GM19099 (cell line): ENCODE data around the gene UMPS.

Experiments used
- POLR2A ChIP-seq: IDR thresholded peaks from 3 replicates; pipeline ENCODE4 v1.6.1; 2011; ENCODE audit warnings: low read depth; ENCODE audit not compliant: insufficient read length; ENCODE audit errors: extremely low read depth

The UMPS gene

GRCh38 chr3:124752051-124752450 lies 21.8 kb downstream of the UMPS start:
- TF ChIP-seq POLR2A: no peak

- TF ChIP-seq POLR2A: no peak
Observed at GRCh38 chr3:124758851-124759635, 28.8 kb downstream of the UMPS start.

GRCh38 chr3:124759666-124760401 lies 29.6 kb downstream of the UMPS start:
- TF ChIP-seq POLR2A: no peak

- no peak for TF ChIP-seq POLR2A
Observed at GRCh38 chr3:124760601-124761000, 30.3 kb downstream of the UMPS start.

GRCh38 chr3:124761250-124761796 lies 31.1 kb downstream of the UMPS start:
- TF ChIP-seq POLR2A: no peak

- TF ChIP-seq POLR2A: no peak
Observed at GRCh38 chr3:124761935-124762660, 31.8 kb downstream of the UMPS start.

GRCh38 chr3:124762661-124763011 lies 32.4 kb downstream of the UMPS start:
- no peak for TF ChIP-seq POLR2A

- TF ChIP-seq POLR2A: no peak
Observed at GRCh38 chr3:124763206-124763605, 33.0 kb downstream of the UMPS start.

GRCh38 chr3:124763644-124764358 lies 33.5 kb downstream of the UMPS start:
- TF ChIP-seq POLR2A: no peak

- TF ChIP-seq POLR2A: no peak
Observed at GRCh38 chr3:124764746-124765145, 34.5 kb downstream of the UMPS start.

- TF ChIP-seq POLR2A: no peak
Observed at GRCh38 chr3:124765197-124765840, 35.1 kb downstream of the UMPS start.

- no peak for TF ChIP-seq POLR2A
Observed at GRCh38 chr3:124766113-124767095, 36.2 kb downstream of the UMPS start.

- TF ChIP-seq POLR2A: no peak
Observed at GRCh38 chr3:124767264-124767663, 37.0 kb downstream of the UMPS start.

- no peak for TF ChIP-seq POLR2A
Observed at GRCh38 chr3:124767691-124768090, 37.4 kb downstream of the UMPS start.

- no peak for TF ChIP-seq POLR2A
Observed at GRCh38 chr3:124768812-124769211, 38.6 kb downstream of the UMPS start.
